SKM-1 (cell line): ENCODE measurements around the gene SCYL1.

Experiments used
- DNase-seq: peaks from one replicate; lab custom pipeline; 2025; ENCODE audit not compliant: unreplicated experiment; lab: John Stamatoyannopoulos, UW

SCYL1 gene

GRCh38 chr11:65493367-65494176, 31.3 kb upstream of the SCYL1 start:
- DNase-seq, result no peak

- no peak for DNase-seq
These were observed 28.4 kb upstream of the SCYL1 start for GRCh38 chr11:65496304-65497140.

GRCh38 chr11:65497141-65498041, 27.5 kb upstream of the SCYL1 start:
- peak; percentile 95 for DNase-seq

GRCh38 chr11:65498042-65498726, 26.7 kb upstream of the SCYL1 start:
- DNase-seq, result peak; percentile 66

- no peak for DNase-seq
These were observed 26.2 kb upstream of the SCYL1 start for GRCh38 chr11:65498727-65498976.

GRCh38 chr11:65498977-65499712, 25.7 kb upstream of the SCYL1 start, which contains the start of gene MALAT1:
MALAT1 (plus strand) TSS chr11:65499045.
- DNase-seq, result peak; percentile 88

GRCh38 chr11:65499713-65500386, 25.0 kb upstream of the SCYL1 start:
- DNase-seq, result no peak

GRCh38 chr11:65500387-65501185, 24.3 kb upstream of the SCYL1 start:
- DNase-seq, result no peak

GRCh38 chr11:65501186-65501471, 23.8 kb upstream of the SCYL1 start:
- no peak for DNase-seq

- no peak for DNase-seq
These were observed 23.2 kb upstream of the SCYL1 start for GRCh38 chr11:65501472-65502273.

GRCh38 chr11:65502274-65502554, 22.7 kb upstream of the SCYL1 start:
- DNase-seq, result no peak

- DNase-seq, result no peak
These were observed 22.1 kb upstream of the SCYL1 start for GRCh38 chr11:65502555-65503367.

- no peak for DNase-seq
These were observed 21.4 kb upstream of the SCYL1 start for GRCh38 chr11:65503368-65503948.

- no peak for DNase-seq
These were observed 20.8 kb upstream of the SCYL1 start for GRCh38 chr11:65503949-65504673.

- DNase-seq, result no peak
These were observed 20.0 kb upstream of the SCYL1 start for GRCh38 chr11:65504674-65505465.
